Thoracic aorta (tissue), 2 donors: ENCODE measurements around the gene TSPAN4. TPM values are rescaled to one million over a fixed set of nuclear protein-coding genes. Genes with fewer than 3 reads are reported as not detected.

ENCODE experiments used
- ATAC-seq: fragments of 150-250 bp; one replicate; pipeline ENCODE4 v1.8.0; 2017; ENCODE audit warnings: low read depth; ENCODE audit not compliant: insufficient number of reproducible peaks, low FRiP score
- DNase-seq: peaks from one replicate; pipeline ENCODE4 v3.0.0-alpha.2; 2020; ENCODE audit warnings: low spot score
- H3K27ac ChIP-seq, 2 donors: fragments of 200-600 bp; sonication (generic); 1 replicate in 1 of 2; 2 replicates in 1 of 2; pipeline ENCODE4 v1.5.1; 2016; ENCODE audit warnings: mild to moderate bottlenecking in 2 of 2, moderate library complexity in 2 of 2
- H3K27me3 ChIP-seq: fragments of 200-600 bp; sonication (generic); replicated peaks from 2 replicates; pipeline ENCODE4 v1.6.0; 2016; ENCODE audit warnings: mild to moderate bottlenecking; ENCODE audit not compliant: insufficient read depth
- H3K36me3 ChIP-seq: fragments of 200-600 bp; sonication (generic); one replicate; pipeline ENCODE4 v1.5.1; 2016
- H3K4me1 ChIP-seq, 2 donors: fragments of 200-600 bp; sonication (generic); 1 replicate in 1 of 2; 2 replicates in 1 of 2; pipeline versions ENCODE4 v1.5.1 to v1.6.0; 2016; ENCODE audit warnings: low read depth in 2 of 2, mild to moderate bottlenecking in 1 of 2; ENCODE audit not compliant: control insufficient read depth in 1 of 2
- H3K4me3 ChIP-seq: fragments of 200-600 bp; sonication (generic); 2 replicates; pipeline ENCODE4 v1.5.1; 2016; ENCODE audit warnings: mild to moderate bottlenecking
- H3K9me3 ChIP-seq: fragments of 200-600 bp; sonication (generic); 2 replicates; pipeline ENCODE4 v1.5.1; 2016
- total RNA-seq, 2 donors: library from RNA; depleted of rRNA; stranded (reverse); fragments of >200 nt; gene quantifications; one replicate each; pipeline versions ENCODE4 v1.1.0 to v1.2.3, GENCODE V29; 2016
- TF ChIP-seq, protein P1 (sequence below): fragments of 200-600 bp; sonication (generic); IDR thresholded peaks from one replicate; pipeline ENCODE4 v1.5.1; 2019; ENCODE audit warnings: antibody characterized with exemption

The TSPAN4 gene
- total RNA-seq, 2 donors from 2014 or later, result 55.5 to 107 TPM

- H3K4me1 ChIP-seq, result peaks cover 0 to 5% of the 10 kb centered on the region in 2 donors
- H3K9me3 ChIP-seq, result no peaks in the 10 kb centered on the region
- TF ChIP-seq, protein P1, sequence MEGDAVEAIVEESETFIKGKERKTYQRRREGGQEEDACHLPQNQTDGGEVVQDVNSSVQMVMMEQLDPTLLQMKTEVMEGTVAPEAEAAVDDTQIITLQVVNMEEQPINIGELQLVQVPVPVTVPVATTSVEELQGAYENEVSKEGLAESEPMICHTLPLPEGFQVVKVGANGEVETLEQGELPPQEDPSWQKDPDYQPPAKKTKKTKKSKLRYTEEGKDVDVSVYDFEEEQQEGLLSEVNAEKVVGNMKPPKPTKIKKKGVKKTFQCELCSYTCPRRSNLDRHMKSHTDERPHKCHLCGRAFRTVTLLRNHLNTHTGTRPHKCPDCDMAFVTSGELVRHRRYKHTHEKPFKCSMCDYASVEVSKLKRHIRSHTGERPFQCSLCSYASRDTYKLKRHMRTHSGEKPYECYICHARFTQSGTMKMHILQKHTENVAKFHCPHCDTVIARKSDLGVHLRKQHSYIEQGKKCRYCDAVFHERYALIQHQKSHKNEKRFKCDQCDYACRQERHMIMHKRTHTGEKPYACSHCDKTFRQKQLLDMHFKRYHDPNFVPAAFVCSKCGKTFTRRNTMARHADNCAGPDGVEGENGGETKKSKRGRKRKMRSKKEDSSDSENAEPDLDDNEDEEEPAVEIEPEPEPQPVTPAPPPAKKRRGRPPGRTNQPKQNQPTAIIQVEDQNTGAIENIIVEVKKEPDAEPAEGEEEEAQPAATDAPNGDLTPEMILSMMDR, result no peak
- H3K27ac ChIP-seq, result no peak overlapping the region
- H3K27me3 ChIP-seq, result no peaks in the 10 kb centered on the region
- peaks cover 44% of the 10 kb centered on the region for H3K36me3 ChIP-seq
- DNase-seq (no peak), ATAC-seq (no peak)
- H3K4me3 ChIP-seq, result no peak overlapping the region
Observed at GRCh38 chr11:904380-904779, 61.7 kb downstream of the TSPAN4 start.

DNA sequence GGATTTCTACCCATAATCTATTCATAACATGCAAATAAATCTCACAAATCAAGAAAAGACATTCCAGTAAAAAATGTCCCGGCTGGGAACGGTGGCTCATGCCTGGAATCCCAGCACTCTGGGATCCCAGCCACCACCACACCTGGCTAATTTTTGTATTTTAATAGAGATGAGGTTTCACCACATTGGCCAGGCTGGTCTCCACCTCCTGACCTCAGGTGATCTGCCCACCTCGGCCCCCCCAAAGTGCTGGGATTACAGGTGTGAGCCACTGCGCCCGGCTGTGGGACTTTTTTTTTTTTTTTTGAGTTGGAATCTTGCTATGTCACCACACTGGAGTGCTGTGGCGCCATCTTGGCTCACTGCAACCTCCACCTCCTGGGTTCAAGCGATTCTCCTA lies 63.3 kb downstream of the TSPAN4 start:
- H3K4me1 ChIP-seq, result peaks cover 4 to 15% of the 10 kb centered on the region in 2 donors
- ATAC-seq, result no peak
- peaks cover 28% of the 10 kb centered on the region for H3K36me3 ChIP-seq

GRCh38 chr11:907668-908067 lies 65.0 kb downstream of the TSPAN4 start:
- DNase-seq (no peak), ATAC-seq (no peak)
- Histone ChIP-seq H3K4me1 (peaks cover 11 to 23% of the 10 kb centered on the region in 2 donors), H3K4me3 (no peak overlapping the region), H3K27ac (no peak overlapping the region), H3K36me3 (peaks cover 16% of the 10 kb centered on the region), H3K9me3 (no peaks in the 10 kb centered on the region), H3K27me3 (no peaks in the 10 kb centered on the region)
- TF ChIP-seq, protein P1, result no peak

More for the DNA sequence above, 63.3 kb downstream of the TSPAN4 start:
- TF ChIP-seq, protein P1, result no peak
- Histone ChIP-seq H3K4me3 (no peak overlapping the region), H3K9me3 (no peaks in the 10 kb centered on the region), H3K27me3 (no peaks in the 10 kb centered on the region), H3K27ac (no peak overlapping the region)
- no peak for DNase-seq

DNA sequence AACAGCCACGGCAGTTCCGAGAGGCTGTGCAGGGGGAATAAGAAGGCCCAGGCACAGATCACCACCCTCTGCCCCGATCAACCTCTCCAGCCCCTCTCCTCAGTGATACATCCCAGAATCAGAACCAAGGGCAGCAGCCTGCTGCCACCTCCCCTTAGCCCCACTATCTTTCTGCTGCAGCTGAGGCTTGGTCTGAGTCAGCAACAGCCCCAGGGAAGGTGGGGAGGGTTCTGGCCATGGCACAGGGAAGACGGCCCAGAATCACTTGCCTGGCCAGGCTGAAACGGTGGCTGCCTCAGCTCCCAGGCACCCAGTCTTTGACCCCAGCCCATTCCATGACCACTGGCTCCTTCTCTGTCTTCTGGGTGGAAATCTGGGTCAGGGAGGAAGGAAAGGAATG lies 65.6 kb downstream of the TSPAN4 start:
- Histone ChIP-seq H3K27ac (no peak overlapping the region), H3K9me3 (no peaks in the 10 kb centered on the region), H3K4me1 (peaks cover 11 to 23% of the 10 kb centered on the region in 2 donors), H3K27me3 (no peaks in the 10 kb centered on the region), H3K36me3 (peaks cover 10% of the 10 kb centered on the region), H3K4me3 (no peak overlapping the region)
- TF ChIP-seq, protein P1, result no peak
- ATAC-seq (no peak), DNase-seq (no peak)

DNA sequence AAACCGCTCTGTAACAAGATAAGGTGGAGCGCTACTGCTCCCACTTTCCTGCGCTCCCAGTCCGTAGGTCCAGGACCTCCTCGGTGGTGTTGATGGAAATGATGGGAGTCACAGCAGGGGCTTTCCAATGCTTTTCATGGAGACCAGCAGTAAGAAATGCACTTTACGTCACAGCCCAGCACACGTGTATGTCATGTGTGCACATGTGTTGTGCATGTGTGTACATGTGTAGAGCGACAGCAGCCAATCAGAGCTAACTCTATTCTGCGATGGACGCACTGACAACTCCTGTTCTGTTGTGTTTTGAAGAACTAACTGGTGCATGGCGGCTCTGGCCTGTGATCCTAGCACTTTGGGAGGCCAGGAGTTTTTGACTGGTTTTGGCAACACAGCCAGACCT lies 66.8 kb downstream of the TSPAN4 start:
- Histone ChIP-seq H3K4me1 (peaks cover 11 to 23% of the 10 kb centered on the region in 2 donors), H3K36me3 (peaks cover 3% of the 10 kb centered on the region), H3K27ac (no peak overlapping the region), H3K9me3 (no peaks in the 10 kb centered on the region), H3K27me3 (no peaks in the 10 kb centered on the region), H3K4me3 (no peak overlapping the region)
- TF ChIP-seq, protein P1, result no peak
- no peak for ATAC-seq
- DNase-seq, result no peak
